OCI-LY7 (cell line): ENCODE results near the gene GLS. TPM values are rescaled to one million over a fixed set of nuclear protein-coding genes. Genes with fewer than 3 reads are reported as not detected.

Experiments
- BruUV-seq: library from RNA; stranded (reverse); fragments of 400-500 nt; replicated peaks from 2 replicates; lab custom pipeline; 2021; lab: Mats Ljungman, UMichigan
- CTCF ChIA-PET: fragments of 300-600 bp; sonication (Branson Sonifier 250); formaldehyde crosslinking; loops from one replicate; lab custom pipeline; 2022; ENCODE audit warnings: antibody characterized with exemption; ENCODE audit not compliant: unreplicated experiment; lab: Charles Lee
- POLR2A ChIA-PET: fragments of 300-600 bp; sonication (Branson Sonifier 250); formaldehyde crosslinking; loops from one replicate; lab custom pipeline; 2022; ENCODE audit warnings: antibody characterized with exemption; lab: Charles Lee
- DNase-seq: peaks from one replicate; pipeline ENCODE4 v3.0.0-alpha.2; 2015; ENCODE audit warnings: low spot score
- H2AFZ ChIP-seq: fragments of 200-600 bp; sonication (generic), shearing (Covaris generic); 2 replicates; pipeline ENCODE4 v1.6.1; 2014; ENCODE audit warnings: mild to moderate bottlenecking, antibody characterized with exemption, low read length, moderate library complexity
- H3K27ac ChIP-seq: fragments of 200-600 bp; sonication (generic); 2 replicates; pipeline ENCODE4 v1.5.1; 2014; ENCODE audit warnings: mixed run types, low read depth, mild to moderate bottlenecking, moderate library complexity, low read length, inconsistent platforms; ENCODE audit not compliant: poor library complexity, severe bottlenecking
- H3K36me3 ChIP-seq: fragments of 200-600 bp; sonication (generic); 2 replicates; pipeline ENCODE4 v1.6.1; 2014; ENCODE audit warnings: mild to moderate bottlenecking, antibody characterized with exemption, low read length, moderate library complexity, mixed read lengths; ENCODE audit not compliant: insufficient read depth
- H3K4me1 ChIP-seq: fragments of 200-600 bp; sonication (generic); 2 replicates; pipeline ENCODE4 v1.5.1; 2014; ENCODE audit warnings: mild to moderate bottlenecking, low read length; ENCODE audit not compliant: insufficient read depth, poor library complexity, severe bottlenecking
- H3K4me2 ChIP-seq: fragments of 200-600 bp; sonication (generic); 2 replicates; pipeline ENCODE4 v1.6.1; 2014; ENCODE audit warnings: mild to moderate bottlenecking, low read length
- H3K4me3 ChIP-seq: fragments of 200-600 bp; sonication (generic); 2 replicates; pipeline ENCODE4 v1.5.1; 2014; ENCODE audit warnings: mild to moderate bottlenecking, low read depth, low read length; ENCODE audit not compliant: poor library complexity, severe bottlenecking
- H3K79me2 ChIP-seq: fragments of 200-600 bp; sonication (generic); 2 replicates; pipeline ENCODE4 v1.6.1; 2016; ENCODE audit warnings: low read depth, mild to moderate bottlenecking, low read length, moderate library complexity, mixed read lengths; ENCODE audit not compliant: insufficient read depth
- H3K9me2 ChIP-seq: fragments of 200-600 bp; sonication (generic); 2 replicates; pipeline ENCODE4 v1.6.1; 2016; ENCODE audit warnings: mild to moderate bottlenecking, low read length, mixed read lengths; ENCODE audit not compliant: insufficient read depth
- H3K9me3 ChIP-seq: fragments of 200-600 bp; sonication (generic); 2 replicates; pipeline ENCODE4 v1.6.1; 2014; ENCODE audit warnings: mild to moderate bottlenecking, mixed run types, low read length, mixed read lengths
- H4K20me1 ChIP-seq: fragments of 200-600 bp; sonication (generic); 2 replicates; pipeline ENCODE4 v1.6.1; 2014; ENCODE audit warnings: mild to moderate bottlenecking, antibody characterized with exemption, low read length, moderate library complexity, mixed read lengths; ENCODE audit not compliant: insufficient read depth
- EZH2phosphoT487 ChIP-seq: fragments of 200-600 bp; sonication (generic); IDR thresholded peaks from 2 replicates; pipeline ENCODE4 v1.6.1; 2018; ENCODE audit warnings: low read depth, borderline replicate concordance, mild to moderate bottlenecking, mixed run types, antibody characterized with exemption, low read length, moderate library complexity, mixed read lengths
- intact Hi-C: fragments of 100-400 bp; cut with micrococcal nuclease; formaldehyde crosslinking; loops from one replicate; pipeline ENCODE4 v1.10.0; 2022; ENCODE audit not compliant: unreplicated experiment
- total RNA-seq, 2 experiments: library from RNA; depleted of rRNA in 1 of 2; stranded (reverse); fragments of >200 nt in 1 of 2; shearing (Covaris generic) in 1 of 2; gene quantifications; 2 replicates each; pipeline ENCODE4 v1.2.3, GENCODE V29; 2014 to 2022
- TF ChIP-seq, protein P1 (sequence below): fragments of 200-600 bp; sonication (generic); conservative IDR thresholded peaks from 2 replicates; pipeline ENCODE4 v1.5.1; 2014; ENCODE audit warnings: mild to moderate bottlenecking, antibody characterized with exemption, low read length, moderate library complexity, mixed read lengths

GLS gene
- total RNA-seq, 2 experiments from 2014 or later = 102 to 103 TPM

DNA sequence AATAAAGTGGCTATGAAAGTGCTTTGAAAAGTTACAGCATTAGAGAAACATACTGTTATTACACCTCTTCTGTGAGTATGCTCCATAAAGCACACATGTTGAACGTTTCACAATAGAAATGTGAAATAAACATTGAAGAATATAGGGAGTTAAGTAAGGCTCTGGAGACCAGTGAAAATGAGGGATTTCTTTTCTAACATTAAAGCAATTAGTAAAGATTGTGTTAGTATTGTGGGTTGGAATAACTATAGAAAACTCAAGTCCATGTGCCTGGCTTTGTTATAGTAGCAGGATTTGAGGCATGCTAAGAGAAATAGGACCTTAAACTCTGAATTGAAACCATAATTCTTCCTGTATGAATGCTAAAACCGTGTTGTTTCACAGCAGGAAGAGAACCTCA, 63.1 kb downstream of the GLS start:
- Histone ChIP-seq H3K27ac (no peak overlapping the region), H3K36me3 (no peaks in the 10 kb centered on the region), H3K4me2 (no peak overlapping the region), H3K79me2 (no peaks in the 10 kb centered on the region), H3K9me3 (no peaks in the 10 kb centered on the region), H3K9me2 (no peaks in the 10 kb centered on the region), H4K20me1 (no peaks in the 10 kb centered on the region), H3K4me1 (no peaks in the 10 kb centered on the region), H2AFZ (no peak overlapping the region), H3K4me3 (no peak overlapping the region)
- ChIA-PET POLR2A (no interaction called here), CTCF (no interaction called here)
- BruUV-seq = no TSS peak
- intact Hi-C loops = no loop called here
- no peak for DNase-seq
- TF ChIP-seq, protein P1, sequence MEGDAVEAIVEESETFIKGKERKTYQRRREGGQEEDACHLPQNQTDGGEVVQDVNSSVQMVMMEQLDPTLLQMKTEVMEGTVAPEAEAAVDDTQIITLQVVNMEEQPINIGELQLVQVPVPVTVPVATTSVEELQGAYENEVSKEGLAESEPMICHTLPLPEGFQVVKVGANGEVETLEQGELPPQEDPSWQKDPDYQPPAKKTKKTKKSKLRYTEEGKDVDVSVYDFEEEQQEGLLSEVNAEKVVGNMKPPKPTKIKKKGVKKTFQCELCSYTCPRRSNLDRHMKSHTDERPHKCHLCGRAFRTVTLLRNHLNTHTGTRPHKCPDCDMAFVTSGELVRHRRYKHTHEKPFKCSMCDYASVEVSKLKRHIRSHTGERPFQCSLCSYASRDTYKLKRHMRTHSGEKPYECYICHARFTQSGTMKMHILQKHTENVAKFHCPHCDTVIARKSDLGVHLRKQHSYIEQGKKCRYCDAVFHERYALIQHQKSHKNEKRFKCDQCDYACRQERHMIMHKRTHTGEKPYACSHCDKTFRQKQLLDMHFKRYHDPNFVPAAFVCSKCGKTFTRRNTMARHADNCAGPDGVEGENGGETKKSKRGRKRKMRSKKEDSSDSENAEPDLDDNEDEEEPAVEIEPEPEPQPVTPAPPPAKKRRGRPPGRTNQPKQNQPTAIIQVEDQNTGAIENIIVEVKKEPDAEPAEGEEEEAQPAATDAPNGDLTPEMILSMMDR = no peak
- TF ChIP-seq EZH2phosphoT487 = no peak

DNA sequence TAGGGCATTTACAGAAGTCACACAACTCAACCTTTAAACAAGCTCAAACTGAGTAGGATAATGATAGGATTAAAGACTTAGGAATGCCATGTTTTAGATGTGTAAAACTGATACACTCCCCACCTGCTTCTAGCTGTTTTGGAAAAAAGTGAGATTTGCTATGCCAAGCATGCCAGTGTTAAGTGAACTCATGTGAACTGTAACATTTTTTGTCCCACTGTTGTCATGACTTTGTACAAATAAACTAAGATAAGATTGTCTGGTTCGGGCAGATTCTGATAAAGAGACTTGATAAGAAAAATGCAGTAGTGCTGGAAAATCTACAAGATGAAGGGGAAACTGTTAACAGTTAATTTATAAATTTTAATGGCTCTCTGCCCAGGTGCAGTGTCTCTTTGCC, 66.5 kb downstream of the GLS start:
- TF ChIP-seq, protein P1 = no peak
- TF ChIP-seq EZH2phosphoT487 = no peak
- Histone ChIP-seq H3K4me1 (no peaks in the 10 kb centered on the region), H3K36me3 (no peaks in the 10 kb centered on the region), H3K4me3 (no peak overlapping the region), H3K9me3 (no peaks in the 10 kb centered on the region), H4K20me1 (no peaks in the 10 kb centered on the region), H3K4me2 (no peak overlapping the region), H3K9me2 (no peaks in the 10 kb centered on the region), H2AFZ (no peak overlapping the region), H3K79me2 (no peaks in the 10 kb centered on the region), H3K27ac (no peak overlapping the region)
- ChIA-PET POLR2A (interaction anchor here (0.6 to 1.6 kb wide), 3 partner anchors 8 to 14 kb away, joined by 4 to 5 read pairs (median 5); no protein-coding TSS in a partner anchor), CTCF (no interaction called here)
- DNase-seq = no peak
- no TSS peak for BruUV-seq
- intact Hi-C loops = no loop called here

DNA sequence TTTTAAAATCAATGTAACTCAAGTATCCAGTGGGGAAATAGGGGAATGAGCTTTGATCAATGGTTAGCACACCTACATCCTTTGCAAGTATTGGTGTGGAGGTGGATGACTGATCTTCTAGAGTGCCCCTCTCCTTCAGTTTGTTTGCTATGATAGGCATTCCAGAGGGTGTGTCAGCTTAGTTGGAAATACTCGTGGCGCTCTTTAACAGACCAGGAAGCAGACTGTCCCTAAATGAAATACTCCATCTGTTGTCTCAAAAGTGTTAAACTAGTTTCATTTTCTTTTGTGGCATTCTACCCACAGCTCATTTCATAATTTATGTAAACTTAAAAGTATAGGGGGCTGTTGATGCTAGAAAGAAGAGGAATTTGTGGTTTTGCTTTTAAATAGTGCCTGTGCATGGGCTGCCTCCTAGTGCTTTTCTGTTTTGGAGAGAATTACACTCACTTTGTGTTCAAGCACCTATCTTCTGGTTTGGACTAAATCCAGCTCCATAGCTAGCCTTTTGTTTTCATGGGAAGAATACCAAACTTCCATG, 67.2 kb downstream of the GLS start:
- Histone ChIP-seq H3K9me3 (no peaks in the 10 kb centered on the region), H2AFZ (no peak overlapping the region), H3K9me2 (no peaks in the 10 kb centered on the region), H3K4me1 (no peaks in the 10 kb centered on the region), H3K36me3 (no peaks in the 10 kb centered on the region), H3K4me3 (no peak overlapping the region), H3K79me2 (no peaks in the 10 kb centered on the region), H4K20me1 (no peaks in the 10 kb centered on the region), H3K27ac (no peak overlapping the region), H3K4me2 (no peak overlapping the region)
- intact Hi-C loops = no loop called here
- POLR2A ChIA-PET = interaction anchor here (0.6 to 1.6 kb wide), 4 partner anchors 9 to 20 kb away, joined by 4 to 5 read pairs (median 4); no protein-coding TSS in a partner anchor
- TF ChIP-seq, protein P1 = no peak
- BruUV-seq = no TSS peak
- CTCF ChIA-PET = no interaction called here
- DNase-seq = no peak
